SK-N-SH treated with all-trans-retinoic acid at 6 μM for 48 hours (cell line): ENCODE measurements around the gene B3GAT1.

Source experiments
- ATAC-seq: fragments of 200-7000 bp; cut with Tn5 transposase; 3 replicates; pipeline ENCODE4 v1.9.1; 2020; ENCODE audit warnings: mild to moderate bottlenecking, moderate library complexity
- ARNTL ChIP-seq: fragments of 450-650 bp; formaldehyde crosslinking; IDR thresholded peaks from 2 replicates; pipeline ENCODE4 v1.5.0; 2020; ENCODE audit warnings: low read depth, mild to moderate bottlenecking, moderate library complexity, borderline replicate concordance
- BACH2 ChIP-seq: fragments of 250-450 bp; sonication (Bioruptor Pico); IDR thresholded peaks from 2 replicates; pipeline ENCODE4 v1.9.0; 2021; ENCODE audit warnings: mild to moderate bottlenecking, borderline replicate concordance
- CREB5 ChIP-seq: fragments of 250-450 bp; sonication (Bioruptor Pico); IDR thresholded peaks from 2 replicates; pipeline ENCODE4 v1.5.1; 2020; ENCODE audit warnings: low read depth, mild to moderate bottlenecking, moderate library complexity
- CSDC2 ChIP-seq: fragments of 250-450 bp; sonication (Bioruptor Pico); IDR thresholded peaks from 2 replicates; pipeline ENCODE4 v1.5.0; 2020; ENCODE audit warnings: mild to moderate bottlenecking, moderate library complexity
- CSRNP3 ChIP-seq: fragments of 250-450 bp; sonication (Bioruptor Pico); IDR thresholded peaks from 2 replicates; pipeline ENCODE4 v1.5.1; 2021; ENCODE audit warnings: mild to moderate bottlenecking, moderate library complexity
- ESRRG ChIP-seq: fragments of 250-450 bp; sonication (Bioruptor Pico); IDR thresholded peaks from 2 replicates; pipeline ENCODE4 v1.6.1; 2021; ENCODE audit warnings: mild to moderate bottlenecking
- GLIS3 ChIP-seq: fragments of 250-450 bp; sonication (Bioruptor Pico); IDR thresholded peaks from 2 replicates; pipeline ENCODE4 v1.5.0; 2020; ENCODE audit warnings: mild to moderate bottlenecking, moderate library complexity
- ISL1 ChIP-seq: fragments of 250-450 bp; sonication (Bioruptor Pico); IDR thresholded peaks from 2 replicates; pipeline ENCODE4 v2.1.2; 2022; ENCODE audit warnings: mild to moderate bottlenecking, moderate library complexity
- OSR1 ChIP-seq: fragments of 250-450 bp; sonication (Bioruptor Pico); IDR thresholded peaks from 2 replicates; pipeline ENCODE4 v1.8.0; 2022; ENCODE audit warnings: moderate library complexity, mild to moderate bottlenecking, inconsistent platforms
- POU6F1 ChIP-seq: fragments of 250-450 bp; sonication (Bioruptor Pico); IDR thresholded peaks from 2 replicates; pipeline ENCODE4 v1.8.0; 2021; ENCODE audit warnings: low read depth, mild to moderate bottlenecking, moderate library complexity, borderline replicate concordance
- SNAI2 ChIP-seq: fragments of 250-450 bp; sonication (Bioruptor Pico); IDR thresholded peaks from 2 replicates; pipeline ENCODE4 v1.5.0; 2020; ENCODE audit warnings: mild to moderate bottlenecking, moderate library complexity
- TCF4 ChIP-seq: fragments of 250-450 bp; sonication (Bioruptor Pico); IDR thresholded peaks from 2 replicates; pipeline ENCODE4 v1.8.0; 2021; ENCODE audit warnings: mild to moderate bottlenecking, moderate library complexity, borderline replicate concordance
- TOX ChIP-seq: fragments of 250-450 bp; sonication (Bioruptor Pico); IDR thresholded peaks from 2 replicates; pipeline ENCODE4 v1.8.0; 2021; ENCODE audit warnings: mild to moderate bottlenecking, moderate library complexity, borderline replicate concordance
- TSHZ2 ChIP-seq: fragments of 250-450 bp; sonication (Bioruptor Pico); IDR thresholded peaks from 2 replicates; pipeline ENCODE4 v1.5.0; 2020; ENCODE audit warnings: mild to moderate bottlenecking, moderate library complexity
- ZC3H10 ChIP-seq: fragments of 250-450 bp; sonication (Bioruptor Pico); IDR thresholded peaks from 2 replicates; pipeline ENCODE4 v1.5.1; 2021; ENCODE audit warnings: mild to moderate bottlenecking, moderate library complexity
- ZFP30 ChIP-seq: fragments of 450-650 bp; formaldehyde crosslinking; IDR thresholded peaks from 2 replicates; pipeline ENCODE4 v1.5.0; 2022; ENCODE audit warnings: mild to moderate bottlenecking, moderate library complexity
- ZNF70 ChIP-seq: fragments of 450-650 bp; formaldehyde crosslinking; IDR thresholded peaks from 2 replicates; pipeline ENCODE4 v1.5.0; 2020; ENCODE audit warnings: mild to moderate bottlenecking, moderate library complexity
- ZNF8 ChIP-seq: fragments of 450-650 bp; formaldehyde crosslinking; IDR thresholded peaks from 2 replicates; pipeline ENCODE4 v1.5.0; 2020; ENCODE audit warnings: mild to moderate bottlenecking, moderate library complexity
- TF ChIP-seq, protein P1 (sequence below): fragments of 250-450 bp; sonication (Bioruptor Pico); IDR thresholded peaks from 2 replicates; pipeline ENCODE4 v1.8.0; 2020; ENCODE audit warnings: mild to moderate bottlenecking, moderate library complexity, borderline replicate concordance

B3GAT1 gene

DNA sequence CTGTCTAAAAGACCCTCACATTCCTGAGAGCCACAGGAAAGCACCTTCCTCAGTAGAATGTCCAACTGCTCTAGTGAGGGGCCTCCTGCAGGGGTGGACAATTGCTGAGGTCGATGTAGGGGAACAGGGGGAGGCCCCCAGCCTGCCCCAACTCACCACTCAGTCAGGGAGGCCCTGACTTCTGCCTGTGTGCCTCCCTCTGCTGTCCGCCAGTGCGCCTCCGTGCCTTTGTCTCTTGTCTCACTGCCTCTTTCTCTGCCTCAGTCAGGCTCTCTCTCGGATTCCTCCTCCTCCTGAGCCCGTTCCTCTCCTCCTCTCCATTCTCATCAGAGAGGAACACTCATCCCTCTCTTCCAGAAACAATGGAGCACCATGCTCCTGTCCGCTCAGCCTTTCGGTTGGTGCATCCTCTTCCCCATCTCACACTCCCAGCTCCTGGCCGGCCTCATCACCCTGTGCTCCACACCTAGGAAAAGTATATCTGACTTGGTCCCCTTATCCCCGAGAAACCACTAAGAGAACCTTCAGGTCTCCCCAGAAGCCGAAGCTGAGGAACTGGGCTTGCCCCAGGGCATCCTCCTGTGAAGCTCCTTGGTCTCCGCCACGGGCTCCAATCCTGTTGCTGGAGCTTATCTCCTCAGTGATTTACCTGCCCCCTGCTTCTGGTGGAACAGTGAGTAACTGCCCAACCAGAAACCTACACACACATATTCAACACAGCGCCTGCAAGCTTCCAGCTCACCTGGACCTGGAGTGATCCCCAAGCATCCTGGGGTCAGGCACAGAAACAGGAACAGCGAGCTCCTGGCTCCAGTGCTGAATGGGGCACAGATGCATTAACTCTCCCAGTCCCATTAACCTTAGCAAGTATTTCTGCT lies 2.3 kb downstream of the B3GAT1 start:
- TF ChIP-seq ZNF8, result no peak
- TF ChIP-seq ZC3H10 (CRISPR knock-in tag), result no peak
- TF ChIP-seq ISL1, result no peak
- no peak for TF ChIP-seq TCF4 (CRISPR knock-in tag)
- no peak for TF ChIP-seq POU6F1 (CRISPR knock-in tag)
- no peak for TF ChIP-seq ZNF70 (CRISPR knock-in tag)
- TF ChIP-seq TSHZ2, result no peak
- ATAC-seq, result no peak

GRCh38 chr11:134407923-134408322 lies 4.1 kb downstream of the B3GAT1 start:
- TF ChIP-seq, protein P1, sequence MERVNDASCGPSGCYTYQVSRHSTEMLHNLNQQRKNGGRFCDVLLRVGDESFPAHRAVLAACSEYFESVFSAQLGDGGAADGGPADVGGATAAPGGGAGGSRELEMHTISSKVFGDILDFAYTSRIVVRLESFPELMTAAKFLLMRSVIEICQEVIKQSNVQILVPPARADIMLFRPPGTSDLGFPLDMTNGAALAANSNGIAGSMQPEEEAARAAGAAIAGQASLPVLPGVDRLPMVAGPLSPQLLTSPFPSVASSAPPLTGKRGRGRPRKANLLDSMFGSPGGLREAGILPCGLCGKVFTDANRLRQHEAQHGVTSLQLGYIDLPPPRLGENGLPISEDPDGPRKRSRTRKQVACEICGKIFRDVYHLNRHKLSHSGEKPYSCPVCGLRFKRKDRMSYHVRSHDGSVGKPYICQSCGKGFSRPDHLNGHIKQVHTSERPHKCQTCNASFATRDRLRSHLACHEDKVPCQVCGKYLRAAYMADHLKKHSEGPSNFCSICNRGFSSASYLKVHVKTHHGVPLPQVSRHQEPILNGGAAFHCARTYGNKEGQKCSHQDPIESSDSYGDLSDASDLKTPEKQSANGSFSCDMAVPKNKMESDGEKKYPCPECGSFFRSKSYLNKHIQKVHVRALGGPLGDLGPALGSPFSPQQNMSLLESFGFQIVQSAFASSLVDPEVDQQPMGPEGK (CRISPR knock-in tag), result no peak
- ATAC-seq, result no peak

DNA sequence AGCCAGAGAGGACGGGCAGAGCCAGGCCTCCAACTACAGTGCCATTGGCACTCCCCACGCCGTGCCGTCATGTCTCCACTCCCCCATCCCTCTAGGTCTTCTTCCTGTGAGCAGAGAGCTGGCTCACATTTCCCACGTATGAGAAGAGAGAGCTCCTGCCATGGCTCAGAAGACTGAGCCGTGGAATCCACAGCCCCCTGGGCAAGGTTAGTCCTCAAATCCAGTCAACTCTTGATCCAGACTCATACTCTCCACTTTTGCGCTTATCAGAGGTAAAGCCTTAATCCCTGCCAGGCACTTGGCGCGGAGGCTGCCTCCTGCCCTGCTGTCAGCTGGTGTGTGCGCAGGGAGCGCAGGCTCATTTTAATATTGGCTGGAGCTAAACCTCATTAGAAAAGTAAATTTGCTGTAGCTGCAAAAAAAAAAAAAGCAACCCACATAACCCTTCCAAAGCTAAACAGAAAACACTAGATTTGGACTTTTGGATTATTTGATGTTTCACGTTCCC lies 4.7 kb downstream of the B3GAT1 start:
- ATAC-seq, result no peak
- TF ChIP-seq, protein P1 (CRISPR knock-in tag), result no peak
- TF ChIP-seq ZNF8, result no peak
- TF ChIP-seq CSRNP3, result no peak
- no peak for TF ChIP-seq OSR1 (CRISPR knock-in tag)
- TF ChIP-seq BACH2 (CRISPR knock-in tag), result no peak
- no peak for TF ChIP-seq TCF4 (CRISPR knock-in tag)
- TF ChIP-seq POU6F1 (CRISPR knock-in tag), result no peak
- no peak for TF ChIP-seq ARNTL
- TF ChIP-seq CREB5 (CRISPR knock-in tag), result no peak
- no peak for TF ChIP-seq CSDC2
- no peak for TF ChIP-seq ZC3H10 (CRISPR knock-in tag)
- TF ChIP-seq ZNF70 (CRISPR knock-in tag), result no peak
- TF ChIP-seq ESRRG (CRISPR knock-in tag), result no peak
- TF ChIP-seq TSHZ2, result no peak
- TF ChIP-seq GLIS3 (CRISPR knock-in tag), result no peak
- TF ChIP-seq ISL1, result no peak
- TF ChIP-seq SNAI2, result no peak
- TF ChIP-seq TOX, result no peak
- no peak for TF ChIP-seq ZFP30 (CRISPR knock-in tag)
